ENCODE results near the gene ABCC4. TPM values are rescaled to one million over a fixed set of nuclear protein-coding genes. Genes with fewer than 3 reads are reported as not detected.

The ABCC4 gene
- total RNA-seq, 4 donors from 2014 or later, result 3.9 to 6.8 (median 4.7) TPM

DNA sequence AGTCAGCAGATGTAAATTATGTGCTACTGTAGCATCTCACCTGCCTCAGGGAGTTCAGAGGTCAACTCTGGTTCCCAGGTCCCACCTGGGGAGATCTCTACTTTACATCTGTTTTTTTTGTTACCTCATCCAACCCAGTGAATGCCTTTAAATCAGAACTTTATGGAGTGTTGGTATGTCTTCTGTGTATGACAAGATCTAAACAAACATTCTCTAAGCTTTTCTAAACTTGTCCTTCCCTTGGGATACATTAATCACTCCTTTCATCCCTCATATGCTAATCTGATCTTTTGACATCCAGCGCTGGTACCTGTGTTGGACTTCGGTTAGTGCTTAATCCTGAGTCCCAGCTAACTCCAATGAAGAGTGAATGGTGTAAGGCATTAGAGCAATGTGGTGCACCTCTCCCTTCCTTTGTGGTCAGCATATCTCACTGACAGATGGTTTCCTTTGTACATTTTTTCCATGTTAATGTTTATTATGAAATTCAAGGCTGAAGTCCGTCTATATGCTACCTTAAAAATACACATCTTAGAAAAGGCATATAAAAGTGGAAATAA is 213.4 kb downstream of the ABCC4 start:
- H3K9me3 ChIP-seq, result no peaks in the 10 kb centered on the region
- no peaks in the 10 kb centered on the region for H3K27me3 ChIP-seq
- H3K4me3 ChIP-seq, result no peak overlapping the region
- H3K27ac ChIP-seq, result no peak overlapping the region
- H3K4me1 ChIP-seq, result no peaks in the 10 kb centered on the region
- no peak for ATAC-seq
- H3K36me3 ChIP-seq, result no peaks in the 10 kb centered on the region
- TF ChIP-seq, protein P1, sequence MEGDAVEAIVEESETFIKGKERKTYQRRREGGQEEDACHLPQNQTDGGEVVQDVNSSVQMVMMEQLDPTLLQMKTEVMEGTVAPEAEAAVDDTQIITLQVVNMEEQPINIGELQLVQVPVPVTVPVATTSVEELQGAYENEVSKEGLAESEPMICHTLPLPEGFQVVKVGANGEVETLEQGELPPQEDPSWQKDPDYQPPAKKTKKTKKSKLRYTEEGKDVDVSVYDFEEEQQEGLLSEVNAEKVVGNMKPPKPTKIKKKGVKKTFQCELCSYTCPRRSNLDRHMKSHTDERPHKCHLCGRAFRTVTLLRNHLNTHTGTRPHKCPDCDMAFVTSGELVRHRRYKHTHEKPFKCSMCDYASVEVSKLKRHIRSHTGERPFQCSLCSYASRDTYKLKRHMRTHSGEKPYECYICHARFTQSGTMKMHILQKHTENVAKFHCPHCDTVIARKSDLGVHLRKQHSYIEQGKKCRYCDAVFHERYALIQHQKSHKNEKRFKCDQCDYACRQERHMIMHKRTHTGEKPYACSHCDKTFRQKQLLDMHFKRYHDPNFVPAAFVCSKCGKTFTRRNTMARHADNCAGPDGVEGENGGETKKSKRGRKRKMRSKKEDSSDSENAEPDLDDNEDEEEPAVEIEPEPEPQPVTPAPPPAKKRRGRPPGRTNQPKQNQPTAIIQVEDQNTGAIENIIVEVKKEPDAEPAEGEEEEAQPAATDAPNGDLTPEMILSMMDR (IDR thresholded peaks at IDR 0.05), result no peak
- TF ChIP-seq EP300 (IDR thresholded peaks at IDR 0.05), result no peak
- no peak for TF ChIP-seq POLR2AphosphoS5 (IDR thresholded peaks at IDR 0.05)
- TF ChIP-seq POLR2A (IDR thresholded peaks at IDR 0.05), result no peak
- 55 to 61% methylated on average over 3 of the region's 3 CpGs for WGBS, 2 donors (ENCODE audit: low coverage in 1 of 2)

DNA sequence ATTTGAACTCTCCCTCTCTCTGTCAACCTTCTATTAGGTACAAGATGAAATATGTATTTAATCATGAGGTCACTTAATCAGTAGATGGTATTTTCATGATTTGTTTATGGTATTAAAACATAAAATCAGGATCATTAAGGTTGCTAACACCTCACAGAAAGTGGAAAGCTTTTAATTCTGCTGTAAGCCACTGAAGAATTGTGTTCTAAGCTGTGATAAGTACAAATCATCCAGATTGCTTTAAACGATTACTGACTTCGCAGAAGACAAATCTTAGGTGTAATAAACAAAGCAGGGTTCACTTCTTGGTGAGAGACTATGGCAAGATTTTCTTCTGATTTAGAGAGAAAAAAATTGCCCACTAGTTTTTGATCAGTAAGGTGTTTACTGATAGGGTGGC is 214.5 kb downstream of the ABCC4 start:
- Histone ChIP-seq H3K27ac (no peak overlapping the region), H3K4me3 (no peak overlapping the region), H3K9me3 (no peaks in the 10 kb centered on the region), H3K36me3 (no peaks in the 10 kb centered on the region), H3K27me3 (no peaks in the 10 kb centered on the region), H3K4me1 (no peaks in the 10 kb centered on the region)
- ATAC-seq, result no peak
- WGBS, 2 donors (ENCODE audit: low coverage in 1 of 2), result 59 to 66% methylated on average over 2 of the region's 2 CpGs
- TF ChIP-seq POLR2A (IDR thresholded peaks at IDR 0.05), result no peak
- no peak for TF ChIP-seq POLR2AphosphoS5 (IDR thresholded peaks at IDR 0.05)
- TF ChIP-seq, protein P1 (IDR thresholded peaks at IDR 0.05), result no peak
- no peak for TF ChIP-seq EP300 (IDR thresholded peaks at IDR 0.05)

DNA sequence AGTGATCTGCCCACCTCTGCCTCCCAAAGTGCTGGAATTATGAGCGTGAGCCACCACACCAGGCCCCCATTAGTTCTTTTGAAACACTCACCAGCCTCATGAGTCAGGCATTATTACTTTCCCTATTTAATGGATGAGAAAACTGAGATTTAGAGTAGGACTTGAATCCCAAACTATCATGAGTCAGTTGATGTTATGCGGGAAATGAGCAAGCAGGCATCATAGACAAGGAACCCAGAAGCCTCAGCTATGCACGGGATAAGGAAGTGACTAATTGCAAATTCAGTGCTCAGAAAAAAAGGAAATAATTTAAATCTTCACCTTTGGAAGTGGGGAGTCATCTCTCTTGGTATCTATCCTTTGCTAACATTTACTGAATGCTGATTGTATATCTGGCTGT is 217.5 kb downstream of the ABCC4 start:
- Histone ChIP-seq H3K36me3 (no peaks in the 10 kb centered on the region), H3K4me3 (no peak overlapping the region), H3K9me3 (no peaks in the 10 kb centered on the region), H3K27ac (no peak overlapping the region), H3K4me1 (no peaks in the 10 kb centered on the region), H3K27me3 (no peaks in the 10 kb centered on the region)
- TF ChIP-seq POLR2AphosphoS5 (IDR thresholded peaks at IDR 0.05) (no peak), EP300 (IDR thresholded peaks at IDR 0.05) (no peak), POLR2A (IDR thresholded peaks at IDR 0.05) (no peak)
- TF ChIP-seq, protein P1 (IDR thresholded peaks at IDR 0.05), result no peak
- no peak for ATAC-seq
- WGBS, 2 donors (ENCODE audit: low coverage in 1 of 2), result 80 to 90% methylated on average over 2 to 3 of the region's 3 CpGs

- 92 to 95% methylated on average over 7 of the region's 7 CpGs for WGBS, 2 donors (ENCODE audit: low coverage in 1 of 2)
- Histone ChIP-seq H3K9me3 (no peaks in the 10 kb centered on the region), H3K36me3 (no peaks in the 10 kb centered on the region), H3K27ac (no peak overlapping the region), H3K27me3 (no peaks in the 10 kb centered on the region), H3K4me3 (no peak overlapping the region), H3K4me1 (no peaks in the 10 kb centered on the region)
- no peak for ATAC-seq
- TF ChIP-seq, protein P1 (IDR thresholded peaks at IDR 0.05), result no peak
- TF ChIP-seq EP300 (IDR thresholded peaks at IDR 0.05) (no peak), POLR2A (IDR thresholded peaks at IDR 0.05) (no peak), POLR2AphosphoS5 (IDR thresholded peaks at IDR 0.05) (no peak)
These were observed 218.2 kb downstream of the ABCC4 start for GRCh38 chr13:95083066-95083465.

- TF ChIP-seq EP300 (IDR thresholded peaks at IDR 0.05), result no peak
- TF ChIP-seq, protein P1 (IDR thresholded peaks at IDR 0.05), result no peak
- TF ChIP-seq POLR2A (IDR thresholded peaks at IDR 0.05), result no peak
- TF ChIP-seq POLR2AphosphoS5 (IDR thresholded peaks at IDR 0.05), result no peak
- 77 to 80% methylated on average over 3 to 5 of the region's 5 CpGs for WGBS, 2 donors (ENCODE audit: low coverage in 1 of 2)
- Histone ChIP-seq H3K4me3 (no peak overlapping the region), H3K36me3 (peaks cover 0 to 14% of the 10 kb centered on the region in 2 donors), H3K27me3 (no peaks in the 10 kb centered on the region), H3K4me1 (no peaks in the 10 kb centered on the region), H3K27ac (no peak overlapping the region), H3K9me3 (no peaks in the 10 kb centered on the region)
- no peak for ATAC-seq
These were observed 225.7 kb downstream of the ABCC4 start for GRCh38 chr13:95075506-95075905.
